Fibroblast of lung (primary cell): Measurements from ENCODE around the gene SAP30. TPM values are rescaled to one million over a fixed set of nuclear protein-coding genes. Genes with fewer than 3 reads are reported as not detected.

ENCODE experiments used
- DNase-seq, 2 donors: peaks; one replicate each; pipeline versions ENCODE4 v3.0.0 to v3.0.0-alpha.2; 2010; ENCODE audit warnings: low read depth in 2 of 2
- H2AFZ ChIP-seq: 2 replicates; pipeline ENCODE4 v1.5.1; 2012; ENCODE audit warnings: low read length, control low read depth, inconsistent platforms
- H3K27ac ChIP-seq: 2 replicates; pipeline ENCODE4 v1.5.1; 2011; ENCODE audit warnings: low read length, control low read depth; ENCODE audit not compliant: insufficient read depth
- H3K27me3 ChIP-seq: 2 replicates; pipeline ENCODE4 v1.5.1; 2011; ENCODE audit warnings: mild to moderate bottlenecking, low read length; ENCODE audit not compliant: control insufficient read depth, insufficient read depth
- H3K36me3 ChIP-seq: 2 replicates; pipeline ENCODE4 v1.5.1; 2011; ENCODE audit warnings: low read length; ENCODE audit not compliant: control insufficient read depth, insufficient read depth
- H3K4me1 ChIP-seq: 2 replicates; pipeline ENCODE4 v1.5.1; 2011; ENCODE audit warnings: low read length; ENCODE audit not compliant: control insufficient read depth, insufficient read depth; ENCODE audit errors: extremely low read depth
- H3K4me2 ChIP-seq: 2 replicates; pipeline ENCODE4 v1.5.1; 2011; ENCODE audit warnings: low read length, control low read depth; ENCODE audit not compliant: insufficient read depth; ENCODE audit errors: extremely low read depth
- H3K4me3 ChIP-seq, 4 experiments: fragments of 200-600 bp in 1 of 4; sonication (generic) in 1 of 4; replicated peaks in 1 of 4; 2 replicates each; pipeline ENCODE4 v1.5.1; 2011 to 2016; ENCODE audit warnings: low read length in 4 of 4, low read depth in 3 of 4, mild to moderate bottlenecking in 3 of 4, control low read depth in 2 of 4, inconsistent platforms in 1 of 4, mixed read lengths in 1 of 4; ENCODE audit not compliant: insufficient read depth in 1 of 4; ENCODE audit errors: control extremely low read depth in 1 of 4
- H3K79me2 ChIP-seq: 2 replicates; pipeline ENCODE4 v1.5.1; 2012; ENCODE audit warnings: mild to moderate bottlenecking, low read length, inconsistent platforms; ENCODE audit not compliant: control insufficient read depth, insufficient read depth
- H3K9ac ChIP-seq: 2 replicates; pipeline ENCODE4 v1.5.1; 2011; ENCODE audit warnings: mild to moderate bottlenecking, low read length, control low read depth; ENCODE audit not compliant: insufficient read depth
- H3K9me3 ChIP-seq: 2 replicates; pipeline ENCODE4 v1.5.1; 2012; ENCODE audit warnings: low read depth, low read length; ENCODE audit not compliant: control insufficient read depth, insufficient read depth
- H4K20me1 ChIP-seq: 2 replicates; pipeline ENCODE4 v1.5.1; 2011; ENCODE audit warnings: low read length; ENCODE audit not compliant: control insufficient read depth, insufficient read depth; ENCODE audit errors: extremely low read depth
- CTCF ChIP-seq, 2 donors: IDR thresholded peaks in 1 of 2; conservative IDR thresholded peaks in 1 of 2; 1 replicate in 1 of 2; 2 replicates in 1 of 2; pipeline ENCODE4 v1.5.1; 2011 to 2012; ENCODE audit warnings: low read length in 2 of 2, control low read depth in 1 of 2, inconsistent platforms in 1 of 2, low read depth in 1 of 2, mild to moderate bottlenecking in 1 of 2
- EZH2 ChIP-seq: IDR thresholded peaks from 2 replicates; pipeline ENCODE4 v1.5.1; 2012; ENCODE audit warnings: low read length, control low read depth, mild to moderate bottlenecking; ENCODE audit errors: missing control alignments
- polyA plus RNA-seq, 2 donors: library from polyadenylated mRNA; depleted of rRNA in 1 of 2; stranded (reverse) in 1 of 2; unstranded in 1 of 2; fragments of >200 nt; gene quantifications; 2 replicates each; pipeline ENCODE4 v1.2.1, GENCODE V29; 2011 to 2012; ENCODE audit warnings: missing spikeins in 1 of 2
- total RNA-seq: library from RNA; depleted of rRNA; stranded (reverse); fragments of >200 nt; gene quantifications from 2 replicates; pipeline ENCODE4 v1.2.1, GENCODE V29; 2014

SAP30 gene
- total and polyA plus RNA-seq, 2 donors (not counting 1 experiment from before 2014, with no cell fraction given), result 32.5 to 101 TPM

- no peak overlapping the region for H2AFZ ChIP-seq
- H3K9ac ChIP-seq, result no peak overlapping the region
- H3K9me3 ChIP-seq, result no peaks in the 10 kb centered on the region
- H3K4me3 ChIP-seq, result no peak overlapping the region
- DNase-seq, result peak; percentile 23 to 61
- no peaks in the 10 kb centered on the region for H4K20me1 ChIP-seq
- no peaks in the 10 kb centered on the region for H3K36me3 ChIP-seq
- no peaks in the 10 kb centered on the region for H3K79me2 ChIP-seq
- no peak for TF ChIP-seq EZH2
- peak; percentile 18 to 41 for TF ChIP-seq CTCF (conservative IDR thresholded peaks at IDR 0.05 in 1 of 2, IDR thresholded peaks at IDR 0.05 in 1 of 2; ENCODE audit: low read depth in 1 of 2, low read length in 2 of 2)
- peaks cover 8% of the 10 kb centered on the region for H3K4me1 ChIP-seq
- H3K27ac ChIP-seq, result no peak overlapping the region
- no peaks in the 10 kb centered on the region for H3K27me3 ChIP-seq
- H3K4me2 ChIP-seq, result no peak overlapping the region
Observed at GRCh38 chr4:173420324-173420752, 49.6 kb downstream of the SAP30 start.

- H2AFZ ChIP-seq, result no peak overlapping the region
- no peak overlapping the region for H3K4me2 ChIP-seq
- peak in 1 of 2 donors; percentile 82 for DNase-seq
- no peak overlapping the region for H3K9ac ChIP-seq
- H3K36me3 ChIP-seq, result no peaks in the 10 kb centered on the region
- no peak overlapping the region for H3K27ac ChIP-seq
- H3K9me3 ChIP-seq, result no peaks in the 10 kb centered on the region
- H4K20me1 ChIP-seq, result no peaks in the 10 kb centered on the region
- H3K4me1 ChIP-seq, result peaks cover 12% of the 10 kb centered on the region
- no peaks in the 10 kb centered on the region for H3K27me3 ChIP-seq
- no peak overlapping the region for H3K4me3 ChIP-seq
- TF ChIP-seq CTCF (conservative IDR thresholded peaks at IDR 0.05 in 1 of 2, IDR thresholded peaks at IDR 0.05 in 1 of 2; ENCODE audit: low read depth in 1 of 2, low read length in 2 of 2) (no peak), EZH2 (no peak)
- no peaks in the 10 kb centered on the region for H3K79me2 ChIP-seq
Observed at GRCh38 chr4:173420801-173421200, 50.0 kb downstream of the SAP30 start.

- no peaks in the 10 kb centered on the region for H3K79me2 ChIP-seq
- peak overlapping the region; percentile 68 for H3K27ac ChIP-seq
- H3K4me3 ChIP-seq, result no peak overlapping the region
- H3K27me3 ChIP-seq, result no peaks in the 10 kb centered on the region
- H4K20me1 ChIP-seq, result no peaks in the 10 kb centered on the region
- H3K4me1 ChIP-seq, result peaks cover 12% of the 10 kb centered on the region
- DNase-seq, result peak; percentile 67 to 91
- H3K36me3 ChIP-seq, result no peaks in the 10 kb centered on the region
- no peaks in the 10 kb centered on the region for H3K9me3 ChIP-seq
- TF ChIP-seq EZH2 (no peak), CTCF (conservative IDR thresholded peaks at IDR 0.05 in 1 of 2, IDR thresholded peaks at IDR 0.05 in 1 of 2; ENCODE audit: low read depth in 1 of 2, low read length in 2 of 2) (no peak)
- H3K9ac ChIP-seq, result no peak overlapping the region
- H2AFZ ChIP-seq, result no peak overlapping the region
- peak overlapping the region; percentile 69 for H3K4me2 ChIP-seq
Observed at GRCh38 chr4:173424899-173425805, 54.4 kb downstream of the SAP30 start.
